ENCODE results near the gene TOP2B.

The TOP2B gene

DNA sequence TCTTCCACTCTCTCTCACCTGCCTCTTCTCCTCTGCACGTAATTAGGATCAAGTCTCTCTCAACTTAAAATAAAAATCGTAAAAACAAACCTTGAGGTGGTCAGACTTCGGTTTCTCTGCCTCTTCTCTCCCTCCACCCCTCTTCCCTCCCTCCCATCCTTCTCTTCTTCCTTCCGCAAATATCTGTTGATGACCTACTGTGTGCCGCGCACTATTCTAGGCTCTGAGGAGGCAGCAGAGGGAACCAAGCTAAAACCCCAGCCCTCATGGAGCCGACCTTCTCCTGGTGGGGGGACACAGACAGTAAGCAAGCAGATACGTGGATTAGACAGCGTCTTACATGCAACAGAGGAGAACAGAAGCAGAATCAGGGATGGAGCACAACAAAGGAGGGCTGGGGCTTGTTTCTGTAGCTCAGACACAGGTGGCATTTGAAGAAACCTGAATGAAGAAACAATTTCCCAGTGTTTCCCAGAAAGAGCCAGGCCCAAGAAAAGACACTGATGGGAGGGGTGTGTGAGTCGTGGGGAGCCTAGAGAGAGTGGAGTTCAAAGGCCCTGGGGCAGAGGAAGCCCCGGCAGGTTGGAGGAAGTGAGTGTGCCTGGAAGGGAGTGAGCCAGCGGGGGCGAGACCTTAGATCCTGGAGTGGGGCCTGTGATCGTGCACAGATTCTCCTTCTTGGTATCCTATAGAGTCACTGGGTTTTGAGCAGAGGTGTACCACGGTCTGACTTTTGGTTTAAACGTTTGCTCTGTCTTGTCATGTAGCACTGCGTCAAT, 80.5 kb downstream of the TOP2B start:
- Mint-ChIP-seq H3K36me3 (no peaks in the 10 kb centered on the region), H3K27me3 (peaks cover 14% of the 10 kb centered on the region)

GRCh38 chr3:25583343-25583742, 81.4 kb downstream of the TOP2B start:
- no peak for ATAC-seq
- H3K4me1 Mint-ChIP-seq: no peaks in the 10 kb centered on the region
- H3K27me3 Mint-ChIP-seq: peaks cover 14% of the 10 kb centered on the region
- no peaks in the 10 kb centered on the region for H3K36me3 Mint-ChIP-seq
- H3K9me3 Mint-ChIP-seq: peaks cover 5% of the 10 kb centered on the region
- H3K4me3 Mint-ChIP-seq: no peak overlapping the region
- H3K27ac Mint-ChIP-seq: no peak overlapping the region

More for the DNA sequence above, 80.5 kb downstream of the TOP2B start:
- Mint-ChIP-seq H3K4me3 (no peak overlapping the region), H3K4me1 (no peaks in the 10 kb centered on the region), H3K9me3 (peaks cover 5% of the 10 kb centered on the region), H3K27ac (no peak overlapping the region)
- no peak for ATAC-seq

- H3K27ac Mint-ChIP-seq: no peak overlapping the region
- no peaks in the 10 kb centered on the region for H3K9me3 Mint-ChIP-seq
- no peaks in the 10 kb centered on the region for H3K36me3 Mint-ChIP-seq
- no peak for ATAC-seq
- no peak overlapping the region for H3K4me3 Mint-ChIP-seq
- no peaks in the 10 kb centered on the region for H3K4me1 Mint-ChIP-seq
- peaks cover 23% of the 10 kb centered on the region for H3K27me3 Mint-ChIP-seq
Measured at GRCh38 chr3:25582242-25582641, 82.5 kb downstream of the TOP2B start.

GRCh38 chr3:25581823-25582222, 82.9 kb downstream of the TOP2B start:
- no peaks in the 10 kb centered on the region for H3K4me1 Mint-ChIP-seq
- no peaks in the 10 kb centered on the region for H3K36me3 Mint-ChIP-seq
- H3K4me3 Mint-ChIP-seq: no peak overlapping the region
- no peak for ATAC-seq
- H3K27me3 Mint-ChIP-seq: peaks cover 27% of the 10 kb centered on the region
- H3K9me3 Mint-ChIP-seq: no peaks in the 10 kb centered on the region
- no peak overlapping the region for H3K27ac Mint-ChIP-seq

DNA sequence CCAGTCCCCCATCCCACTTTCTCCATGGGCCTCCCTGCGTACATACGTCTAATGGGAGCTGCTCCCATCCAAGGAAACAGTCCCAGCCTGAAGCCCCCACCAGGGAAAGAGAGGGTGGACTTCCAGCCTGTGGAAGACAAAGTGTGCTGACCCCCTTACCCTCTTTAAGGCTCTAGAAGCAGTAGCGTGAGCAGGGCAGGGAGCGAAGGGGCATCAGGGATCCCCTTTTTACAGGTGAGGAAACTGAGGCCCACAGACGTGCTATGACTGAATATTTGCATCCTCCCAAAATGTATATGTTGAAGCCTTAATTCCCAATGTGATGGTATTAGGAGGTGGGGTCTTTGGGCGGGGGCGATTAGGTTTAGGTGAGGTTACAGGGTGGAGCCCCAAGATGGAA, 83.4 kb downstream of the TOP2B start:
- no peak overlapping the region for H3K27ac Mint-ChIP-seq
- peaks cover 32% of the 10 kb centered on the region for H3K27me3 Mint-ChIP-seq

DNA sequence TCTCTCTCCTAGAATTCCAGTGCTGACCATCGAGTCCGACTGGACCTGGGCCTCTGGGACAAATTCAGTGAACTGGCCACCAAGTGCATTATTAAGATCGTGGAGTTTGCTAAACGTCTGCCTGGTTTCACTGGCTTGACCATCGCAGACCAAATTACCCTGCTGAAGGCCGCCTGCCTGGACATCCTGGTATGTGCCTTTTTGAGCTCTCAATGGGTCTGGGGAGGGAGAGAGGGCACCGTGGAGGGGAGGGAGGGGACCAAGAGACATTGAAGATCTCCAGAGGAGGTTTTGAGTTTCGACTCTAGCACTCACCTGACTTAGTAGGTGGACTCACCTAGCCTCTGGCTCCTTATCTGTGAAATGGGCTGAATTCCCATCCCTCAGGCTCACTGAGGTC, 84.2 kb downstream of the TOP2B start:
- no peak overlapping the region for H3K4me3 Mint-ChIP-seq
- no peaks in the 10 kb centered on the region for H3K36me3 Mint-ChIP-seq
- no peak for ATAC-seq
- peaks cover 33% of the 10 kb centered on the region for H3K27me3 Mint-ChIP-seq
- H3K9me3 Mint-ChIP-seq: no peaks in the 10 kb centered on the region
- no peaks in the 10 kb centered on the region for H3K4me1 Mint-ChIP-seq
- H3K27ac Mint-ChIP-seq: no peak overlapping the region

More for the DNA sequence above, 83.4 kb downstream of the TOP2B start:
- ATAC-seq: no peak
- no peaks in the 10 kb centered on the region for H3K4me1 Mint-ChIP-seq
- H3K36me3 Mint-ChIP-seq: no peaks in the 10 kb centered on the region
- H3K4me3 Mint-ChIP-seq: no peak overlapping the region
- H3K9me3 Mint-ChIP-seq: no peaks in the 10 kb centered on the region

DNA sequence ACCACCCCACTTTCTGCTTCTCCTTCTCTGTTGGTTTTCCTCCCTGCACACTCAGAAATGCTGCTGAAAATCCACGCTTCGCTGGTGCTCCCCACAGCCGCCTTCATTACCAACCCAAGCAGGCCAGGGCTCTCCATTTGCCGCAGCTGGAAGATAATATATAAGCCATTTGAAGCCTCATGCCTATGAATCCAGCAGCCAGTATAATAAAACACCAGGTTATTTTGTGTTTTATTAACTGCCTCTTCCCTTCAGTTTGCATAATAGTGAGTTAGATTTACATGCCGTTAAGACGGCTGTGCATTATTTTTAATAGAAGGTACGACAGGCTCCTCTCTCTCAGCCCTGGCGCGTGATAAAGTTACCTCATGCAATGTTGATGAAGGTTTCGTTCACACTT, 86.6 kb downstream of the TOP2B start:
- no peaks in the 10 kb centered on the region for H3K36me3 Mint-ChIP-seq
- H3K4me3 Mint-ChIP-seq: no peak overlapping the region
- ATAC-seq: no peak
- H3K27ac Mint-ChIP-seq: no peak overlapping the region
- H3K4me1 Mint-ChIP-seq: no peaks in the 10 kb centered on the region
- no peaks in the 10 kb centered on the region for H3K9me3 Mint-ChIP-seq
- peaks cover 19% of the 10 kb centered on the region for H3K27me3 Mint-ChIP-seq

DNA sequence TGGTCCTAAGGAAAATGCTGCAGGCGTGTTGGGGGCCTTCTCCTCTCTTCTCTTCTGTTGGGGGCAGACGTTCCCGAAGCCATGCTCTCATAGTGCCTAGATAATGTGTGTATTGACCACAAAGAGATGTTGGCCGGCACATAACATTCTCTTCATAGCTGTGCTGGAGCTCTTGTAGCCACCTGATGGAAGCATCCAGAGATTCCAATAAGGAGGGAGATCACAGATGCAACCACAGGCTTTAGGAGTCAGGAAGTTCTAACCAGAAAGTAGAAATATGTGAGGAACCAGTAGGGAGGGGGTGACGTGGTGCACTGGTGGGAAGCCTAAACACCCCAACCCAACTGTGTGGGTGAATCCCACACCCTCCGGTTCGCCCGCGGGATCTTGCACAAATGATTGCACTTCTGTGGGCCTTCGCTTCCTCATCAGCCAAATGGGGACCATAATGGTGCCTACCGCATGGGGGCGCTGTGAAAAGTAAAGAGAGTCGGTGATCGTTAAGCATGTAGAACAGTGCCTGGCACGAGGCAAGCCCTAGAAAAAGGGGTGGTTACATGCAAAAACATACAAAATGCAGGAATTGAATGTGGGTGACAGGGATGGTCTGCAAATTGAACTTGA, 87.8 kb downstream of the TOP2B start:
- Mint-ChIP-seq H3K27ac (no peak overlapping the region), H3K4me3 (no peak overlapping the region), H3K36me3 (no peaks in the 10 kb centered on the region), H3K9me3 (no peaks in the 10 kb centered on the region), H3K27me3 (peaks cover 19% of the 10 kb centered on the region), H3K4me1 (no peaks in the 10 kb centered on the region)
- no peak for ATAC-seq

GRCh38 chr3:25576146-25576545, 88.6 kb downstream of the TOP2B start:
- Mint-ChIP-seq H3K4me3 (no peak overlapping the region), H3K36me3 (no peaks in the 10 kb centered on the region), H3K4me1 (no peaks in the 10 kb centered on the region), H3K27me3 (peaks cover 19% of the 10 kb centered on the region), H3K9me3 (no peaks in the 10 kb centered on the region), H3K27ac (no peak overlapping the region)
- ATAC-seq: no peak

- Mint-ChIP-seq H3K27ac (no peak overlapping the region), H3K4me3 (no peak overlapping the region), H3K36me3 (no peaks in the 10 kb centered on the region), H3K9me3 (no peaks in the 10 kb centered on the region), H3K27me3 (peaks cover 19% of the 10 kb centered on the region), H3K4me1 (no peaks in the 10 kb centered on the region)
- peak; percentile 2 for ATAC-seq
Measured at GRCh38 chr3:25575001-25575400, 89.7 kb downstream of the TOP2B start.

DNA sequence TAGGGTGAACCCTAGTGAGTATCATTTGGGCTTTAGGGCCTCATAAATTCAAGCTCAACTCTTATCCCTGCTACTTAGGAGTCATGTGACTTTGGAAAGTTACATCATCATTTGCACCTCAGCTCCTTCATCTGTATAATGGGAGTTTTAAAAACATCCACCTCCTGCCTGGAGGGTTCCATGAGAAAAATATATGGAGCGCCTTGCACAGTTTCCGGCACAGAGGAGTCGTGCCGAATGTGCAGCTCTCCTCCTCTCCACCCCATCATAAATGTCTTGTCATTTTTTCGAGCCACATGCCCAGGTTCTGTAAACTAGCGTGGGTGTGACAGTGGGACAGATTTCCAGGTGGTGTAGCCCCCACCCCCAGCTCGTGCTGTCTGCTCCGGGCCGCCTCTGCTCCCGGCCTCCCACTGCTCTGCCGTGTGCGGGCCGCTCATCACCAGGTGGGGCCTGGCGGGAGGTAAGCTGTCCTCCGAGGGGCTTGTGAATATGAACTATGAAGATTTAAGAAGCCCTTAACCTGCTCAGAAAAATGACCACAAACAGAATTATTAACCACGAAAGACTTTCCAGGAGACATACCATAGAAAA, 90.4 kb downstream of the TOP2B start:
- no peak for ATAC-seq
- peaks cover 19% of the 10 kb centered on the region for H3K27me3 Mint-ChIP-seq
- no peaks in the 10 kb centered on the region for H3K36me3 Mint-ChIP-seq
- H3K27ac Mint-ChIP-seq: no peak overlapping the region
- no peak overlapping the region for H3K4me3 Mint-ChIP-seq
- no peaks in the 10 kb centered on the region for H3K4me1 Mint-ChIP-seq
- H3K9me3 Mint-ChIP-seq: no peaks in the 10 kb centered on the region

DNA sequence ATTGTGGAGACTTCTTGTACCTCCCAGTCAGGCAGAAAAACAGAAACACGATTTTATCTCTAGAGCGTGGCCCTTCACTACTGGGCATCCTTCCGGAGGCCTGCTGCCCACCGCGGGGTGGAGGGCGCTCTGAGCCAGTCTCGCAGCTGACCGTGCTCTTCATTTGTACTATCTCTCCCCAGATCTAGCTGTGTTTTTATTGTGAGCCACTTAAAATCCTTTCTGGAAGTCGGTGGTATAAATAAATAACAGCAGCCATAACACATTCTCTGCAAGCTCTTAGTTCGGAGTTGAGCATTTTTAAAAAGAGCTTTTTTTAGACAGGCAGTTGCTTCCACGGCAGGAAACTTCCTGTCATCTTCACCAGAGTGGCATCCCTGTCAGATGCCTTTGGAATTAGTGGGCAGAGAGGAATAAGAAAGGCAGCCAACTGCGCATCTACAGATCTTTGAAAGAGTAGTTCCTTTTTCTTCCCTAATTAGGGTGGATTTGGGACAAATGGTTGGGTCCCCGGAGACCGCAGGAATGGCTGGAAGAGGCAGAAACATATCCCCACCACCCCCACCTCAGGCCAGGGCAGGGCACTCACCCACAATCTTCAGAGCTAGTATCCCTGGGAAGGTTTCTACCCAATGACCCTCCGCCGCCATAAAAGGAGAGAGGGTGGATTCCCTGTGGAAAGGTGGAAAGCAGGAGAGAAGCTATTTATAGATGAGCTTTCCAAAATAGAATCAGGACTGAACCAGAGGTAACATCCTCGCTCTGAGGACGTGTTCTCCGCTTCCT, 91.1 kb downstream of the TOP2B start:
- H3K36me3 Mint-ChIP-seq: no peaks in the 10 kb centered on the region
- H3K4me1 Mint-ChIP-seq: no peaks in the 10 kb centered on the region
- no peaks in the 10 kb centered on the region for H3K9me3 Mint-ChIP-seq
- H3K27ac Mint-ChIP-seq: no peak overlapping the region
- H3K27me3 Mint-ChIP-seq: peaks cover 19% of the 10 kb centered on the region
- no peak overlapping the region for H3K4me3 Mint-ChIP-seq
- no peak for ATAC-seq

GRCh38 chr3:25572919-25573385, 91.8 kb downstream of the TOP2B start:
- Mint-ChIP-seq H3K36me3 (no peaks in the 10 kb centered on the region), H3K4me1 (no peaks in the 10 kb centered on the region), H3K27ac (no peak overlapping the region), H3K27me3 (peaks cover 14% of the 10 kb centered on the region), H3K4me3 (no peak overlapping the region), H3K9me3 (no peaks in the 10 kb centered on the region)
- ATAC-seq: no peak

DNA sequence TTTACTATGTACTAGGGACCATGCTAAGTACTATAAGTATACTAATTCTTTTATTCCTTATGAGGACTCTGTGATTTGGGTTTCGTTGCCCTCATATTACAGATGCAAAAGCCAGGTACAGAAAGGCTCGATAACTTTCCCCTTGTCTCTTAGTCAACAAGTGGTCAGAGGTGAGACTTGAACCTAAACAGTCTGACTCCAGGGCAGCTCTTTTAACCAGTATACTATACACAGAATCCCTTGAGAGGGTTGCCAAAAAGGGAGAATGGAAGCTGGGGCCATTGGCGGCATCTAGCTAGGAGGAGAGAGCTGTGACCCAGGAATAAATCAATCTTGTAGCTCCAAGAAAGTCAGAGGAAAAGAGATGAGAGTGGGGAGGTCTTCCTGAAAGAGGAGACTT, 92.4 kb downstream of the TOP2B start:
- Mint-ChIP-seq H3K9me3 (no peaks in the 10 kb centered on the region), H3K36me3 (no peaks in the 10 kb centered on the region), H3K27me3 (peaks cover 10% of the 10 kb centered on the region), H3K4me3 (no peak overlapping the region), H3K27ac (no peak overlapping the region), H3K4me1 (no peaks in the 10 kb centered on the region)
- no peak for ATAC-seq

DNA sequence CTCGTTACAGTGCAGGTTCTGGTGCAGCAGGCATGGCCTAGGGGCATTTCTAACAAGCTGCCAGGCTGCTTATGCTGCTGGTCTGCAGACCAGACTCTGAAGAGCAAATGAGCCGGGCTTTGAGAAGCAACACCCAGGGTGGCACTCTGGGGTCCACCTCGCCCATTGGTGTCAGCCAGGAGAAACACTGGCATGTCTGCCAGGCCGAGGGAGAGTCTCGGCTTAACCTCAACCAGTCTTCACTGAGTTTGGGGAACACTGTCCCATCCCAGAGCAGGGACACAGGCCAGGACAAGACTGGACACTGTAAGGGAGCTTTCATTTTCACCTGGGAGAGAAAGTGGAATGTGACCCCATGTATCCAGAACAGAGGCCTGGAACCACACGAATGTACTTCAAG, 93.4 kb downstream of the TOP2B start:
- no peak overlapping the region for H3K4me3 Mint-ChIP-seq
- no peaks in the 10 kb centered on the region for H3K9me3 Mint-ChIP-seq
- no peaks in the 10 kb centered on the region for H3K27me3 Mint-ChIP-seq
- no peak for ATAC-seq
- no peaks in the 10 kb centered on the region for H3K36me3 Mint-ChIP-seq
- no peak overlapping the region for H3K27ac Mint-ChIP-seq
- no peaks in the 10 kb centered on the region for H3K4me1 Mint-ChIP-seq
